ENCODE results near the gene AHNAK2.

GRCh38 chr14:104996032-104996431 is 17.9 kb upstream of the AHNAK2 start:
- no peak for TF ChIP-seq CTCF (IDR thresholded peaks at IDR 0.05; ENCODE audit: low read depth, low read length, poor library complexity, severe bottlenecking)
- TF ChIP-seq EZH2phosphoT487 (IDR thresholded peaks at IDR 0.05; ENCODE audit: borderline replicate concordance, low read length) = no peak

Data from DOHH2 (cell line).